Measurements from ENCODE around the gene ZBTB20. TPM values are rescaled to one million over a fixed set of nuclear protein-coding genes. Genes with fewer than 3 reads are reported as not detected.

The ZBTB20 gene
- total and polyA plus RNA-seq, 7 donors = under 0.01 to 113 (median 58.6) TPM

DNA sequence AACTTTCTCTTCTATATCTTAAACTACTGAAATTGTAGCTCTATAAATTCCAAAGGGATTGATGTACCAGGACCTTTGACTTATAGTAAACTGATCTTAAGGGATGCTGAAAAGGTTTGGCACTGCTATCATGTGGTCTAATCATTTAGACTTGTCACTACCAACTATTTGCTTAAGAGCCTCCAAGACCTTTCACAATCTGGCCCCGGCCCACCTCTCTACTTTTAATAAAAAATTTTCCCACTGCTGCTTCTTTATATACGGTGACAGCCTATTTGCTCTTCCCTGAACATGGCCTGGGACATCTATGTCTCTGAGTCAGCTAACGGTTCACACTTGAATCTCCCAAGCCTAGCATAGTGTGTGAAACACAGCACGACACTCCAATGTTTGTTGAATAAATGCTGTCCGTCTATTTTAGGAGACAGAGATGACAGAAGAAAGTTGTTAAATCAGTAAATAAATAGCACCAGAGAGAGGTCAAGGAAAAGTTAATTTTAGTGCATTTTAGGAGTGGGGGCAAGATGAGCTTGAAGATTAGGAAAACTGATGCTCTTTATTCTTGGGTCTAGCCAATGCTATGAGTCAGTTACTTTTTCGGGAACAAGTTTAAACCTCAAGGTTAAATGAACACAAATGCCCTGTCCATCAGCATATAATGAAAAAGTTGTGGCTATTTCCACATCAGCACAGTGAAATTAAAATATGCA, 640.3 kb downstream of the ZBTB20 start:
- no peaks in the 10 kb centered on the region for H3K9me3 ChIP-seq
- 89% methylated on average over 6 of the region's 6 CpGs for WGBS, 2 donors
- no peak overlapping the region for H3K27ac ChIP-seq
- no peak overlapping the region for H3K4me3 ChIP-seq
- no peak for DNase-seq
- TF ChIP-seq POLR2A (IDR thresholded peaks at IDR 0.05) (no peak), POLR2AphosphoS5 (IDR thresholded peaks at IDR 0.05) (no peak), EP300 (IDR thresholded peaks at IDR 0.05) (no peak)
- TF ChIP-seq, protein P1, sequence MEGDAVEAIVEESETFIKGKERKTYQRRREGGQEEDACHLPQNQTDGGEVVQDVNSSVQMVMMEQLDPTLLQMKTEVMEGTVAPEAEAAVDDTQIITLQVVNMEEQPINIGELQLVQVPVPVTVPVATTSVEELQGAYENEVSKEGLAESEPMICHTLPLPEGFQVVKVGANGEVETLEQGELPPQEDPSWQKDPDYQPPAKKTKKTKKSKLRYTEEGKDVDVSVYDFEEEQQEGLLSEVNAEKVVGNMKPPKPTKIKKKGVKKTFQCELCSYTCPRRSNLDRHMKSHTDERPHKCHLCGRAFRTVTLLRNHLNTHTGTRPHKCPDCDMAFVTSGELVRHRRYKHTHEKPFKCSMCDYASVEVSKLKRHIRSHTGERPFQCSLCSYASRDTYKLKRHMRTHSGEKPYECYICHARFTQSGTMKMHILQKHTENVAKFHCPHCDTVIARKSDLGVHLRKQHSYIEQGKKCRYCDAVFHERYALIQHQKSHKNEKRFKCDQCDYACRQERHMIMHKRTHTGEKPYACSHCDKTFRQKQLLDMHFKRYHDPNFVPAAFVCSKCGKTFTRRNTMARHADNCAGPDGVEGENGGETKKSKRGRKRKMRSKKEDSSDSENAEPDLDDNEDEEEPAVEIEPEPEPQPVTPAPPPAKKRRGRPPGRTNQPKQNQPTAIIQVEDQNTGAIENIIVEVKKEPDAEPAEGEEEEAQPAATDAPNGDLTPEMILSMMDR (IDR thresholded peaks at IDR 0.05) = no peak
- no peaks in the 10 kb centered on the region for H3K27me3 ChIP-seq
- intact Hi-C loops (cut with DNase I) = no loop called here
- H3K4me1 ChIP-seq = peaks cover 0 to 23% (median 7%) of the 10 kb centered on the region in 4 donors
- no peaks in the 10 kb centered on the region for H3K36me3 ChIP-seq

DNA sequence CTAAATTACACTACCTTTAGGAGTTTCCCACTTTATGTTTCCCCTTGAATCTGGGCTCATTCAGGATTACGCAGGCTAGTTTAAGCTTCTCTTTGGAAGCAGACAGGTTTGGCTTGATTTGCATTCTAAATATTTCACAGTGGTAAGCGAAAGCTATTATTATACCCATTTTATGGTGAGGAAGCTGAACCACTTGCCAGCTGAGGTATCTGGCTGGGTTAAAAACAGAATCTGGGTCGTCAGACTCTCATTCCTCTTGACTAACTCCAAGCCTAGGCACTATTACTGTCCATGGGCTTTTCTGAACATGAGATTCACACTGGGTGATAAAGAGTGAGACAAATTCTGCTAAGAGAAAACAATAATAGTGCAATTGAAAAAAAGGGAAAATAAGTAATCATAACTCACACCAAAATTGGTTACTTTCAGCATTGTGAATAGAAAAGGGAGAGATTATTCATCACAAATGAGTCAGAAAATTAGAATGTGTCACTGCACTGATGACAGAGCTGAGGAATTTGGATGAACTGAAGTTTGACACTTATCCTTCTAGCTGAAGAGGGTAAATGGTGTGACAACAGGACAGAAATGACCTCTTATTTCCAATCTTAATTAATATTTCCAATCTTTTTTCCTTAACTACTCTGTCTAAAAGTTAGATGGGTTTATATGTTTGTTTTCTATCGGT, 642.0 kb downstream of the ZBTB20 start:
- no peaks in the 10 kb centered on the region for H3K9me3 ChIP-seq
- H3K27ac ChIP-seq = peak overlapping the region in 1 of 4 donors; percentile 12
- WGBS, 2 donors = 91 to 93% methylated on average over 4 of the region's 4 CpGs
- DNase-seq = no peak
- H3K27me3 ChIP-seq = no peaks in the 10 kb centered on the region
- no peak for TF ChIP-seq POLR2AphosphoS5 (IDR thresholded peaks at IDR 0.05)
- TF ChIP-seq EP300 (IDR thresholded peaks at IDR 0.05) = no peak
- TF ChIP-seq, protein P1 (IDR thresholded peaks at IDR 0.05) = no peak
- TF ChIP-seq POLR2A (IDR thresholded peaks at IDR 0.05) = no peak
- intact Hi-C loops (cut with DNase I) = no loop called here
- H3K36me3 ChIP-seq = no peaks in the 10 kb centered on the region
- H3K4me3 ChIP-seq = no peak overlapping the region
- peaks cover 0 to 22% (median 5%) of the 10 kb centered on the region in 4 donors for H3K4me1 ChIP-seq

DNA sequence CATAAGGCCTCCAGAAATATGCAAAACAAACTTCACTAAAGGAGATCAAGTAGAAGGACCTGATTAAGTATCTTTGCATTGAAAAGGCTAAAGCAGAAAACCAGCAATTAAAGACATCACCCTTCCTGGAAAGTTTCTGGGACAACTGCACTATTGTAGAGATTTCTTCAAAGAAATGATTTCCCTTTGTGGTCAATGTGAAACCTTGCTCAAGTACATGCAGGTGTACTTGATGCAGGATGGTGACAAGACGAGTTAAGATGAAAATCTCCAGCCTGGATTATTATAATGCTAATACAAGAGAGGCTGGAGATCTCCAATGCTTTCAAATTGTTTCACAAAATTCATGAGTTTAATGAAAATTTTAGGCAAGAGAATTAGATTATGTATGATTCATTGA, 644.9 kb downstream of the ZBTB20 start:
- WGBS, 2 donors = 72 to 90% methylated on average over 1 of the region's 1 CpG

DNA sequence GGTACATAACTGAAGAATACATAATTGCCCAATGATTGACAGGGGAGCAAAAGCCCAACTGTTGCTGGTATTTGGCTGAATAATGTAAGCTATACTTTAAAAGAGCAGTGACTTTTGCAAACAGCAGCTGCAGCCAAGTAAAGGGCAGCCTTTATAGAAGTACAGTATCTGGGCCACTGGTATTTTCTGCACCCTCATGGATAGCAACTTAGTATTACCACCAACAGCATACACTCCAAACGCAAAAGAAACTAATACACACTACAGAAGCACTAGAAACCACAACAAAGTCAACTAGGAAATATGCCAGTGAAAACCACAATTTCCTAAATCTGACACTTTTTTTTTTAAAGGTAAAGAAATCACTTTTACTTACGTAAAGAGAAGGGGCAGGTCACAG, 647.1 kb downstream of the ZBTB20 start:
- Histone ChIP-seq H3K4me1 (peaks cover 0 to 33% (median 18%) of the 10 kb centered on the region in 4 donors), H3K27ac (no peak overlapping the region), H3K27me3 (no peaks in the 10 kb centered on the region), H3K9me3 (no peaks in the 10 kb centered on the region), H3K4me3 (no peak overlapping the region), H3K36me3 (no peaks in the 10 kb centered on the region)
- no peak for DNase-seq
- 48 to 83% methylated on average over 2 of the region's 2 CpGs for WGBS, 2 donors
- TF ChIP-seq, protein P1 (IDR thresholded peaks at IDR 0.05) = no peak
- TF ChIP-seq POLR2A (IDR thresholded peaks at IDR 0.05) = no peak
- TF ChIP-seq EP300 (IDR thresholded peaks at IDR 0.05) = no peak
- TF ChIP-seq POLR2AphosphoS5 (IDR thresholded peaks at IDR 0.05) = no peak
- intact Hi-C loops (cut with DNase I) = no loop called here

More for the DNA sequence above, 644.9 kb downstream of the ZBTB20 start:
- DNase-seq = no peak
- H3K9me3 ChIP-seq = no peaks in the 10 kb centered on the region
- intact Hi-C loops (cut with DNase I) = no loop called here
- no peak overlapping the region for H3K4me3 ChIP-seq
- no peaks in the 10 kb centered on the region for H3K36me3 ChIP-seq
- no peak overlapping the region for H3K27ac ChIP-seq
- TF ChIP-seq POLR2A (IDR thresholded peaks at IDR 0.05) (no peak), EP300 (IDR thresholded peaks at IDR 0.05) (no peak), POLR2AphosphoS5 (IDR thresholded peaks at IDR 0.05) (no peak)
- TF ChIP-seq, protein P1 (IDR thresholded peaks at IDR 0.05) = no peak
- H3K27me3 ChIP-seq = no peaks in the 10 kb centered on the region
- H3K4me1 ChIP-seq = peaks cover 0 to 21% (median 4%) of the 10 kb centered on the region in 4 donors
